H1 (cell line): Measurements from ENCODE around the gene HPS6. TPM values are rescaled to one million over a fixed set of nuclear protein-coding genes. Genes with fewer than 3 reads are reported as not detected.

Experiments
- CTCF ChIA-PET: fragments of 300-600 bp; sonication (Branson Sonifier 250); formaldehyde crosslinking; loops from one replicate; lab custom pipeline; 2021; ENCODE audit not compliant: partially characterized antibody; lab: Charles Lee
- POLR2A ChIA-PET: fragments of 300-600 bp; sonication (Branson Sonifier 250); formaldehyde crosslinking; loops from one replicate; lab custom pipeline; 2021; ENCODE audit warnings: inconsistent platforms; ENCODE audit not compliant: partially characterized antibody; lab: Charles Lee
- DNase-seq, 2 experiments: peaks; one replicate each; pipeline versions ENCODE4 v3.0.0 to v3.0.0-alpha.2; 2010 to 2022; ENCODE audit warnings: low spot score in 2 of 2, low read depth in 1 of 2, mixed read lengths in 1 of 2
- FAIRE-seq: peaks from 2 replicates; lab custom pipeline; 2011; peaks lifted over from hg19 to GRCh38; lab: Jason Lieb, UNC
- H2AFZ ChIP-seq: 2 replicates; pipeline ENCODE4 v1.8.1; 2012; ENCODE audit warnings: low read length, inconsistent platforms
- H2AK5ac ChIP-seq: 2 replicates; pipeline ENCODE4 v1.6.1; 2013; ENCODE audit warnings: low read depth, low read length
- H2BK120ac ChIP-seq: replicated peaks from 2 replicates; pipeline ENCODE3; 2013; ENCODE audit warnings: low read depth, low read length, inconsistent platforms
- H2BK12ac ChIP-seq: 2 replicates; pipeline ENCODE4 v1.6.1; 2013; ENCODE audit warnings: low read depth, low read length
- H2BK15ac ChIP-seq: 2 replicates; pipeline ENCODE4 v1.6.1; 2013; ENCODE audit warnings: low read length
- H2BK20ac ChIP-seq: 2 replicates; pipeline ENCODE4 v1.6.1; 2013; ENCODE audit warnings: low read length
- H2BK5ac ChIP-seq: 2 replicates; pipeline ENCODE4 v1.6.1; 2013; ENCODE audit warnings: low read depth, low read length
- H3K14ac ChIP-seq: 2 replicates; pipeline ENCODE4 v1.6.1; 2013; ENCODE audit warnings: inconsistent platforms; ENCODE audit not compliant: insufficient read length
- H3K18ac ChIP-seq: 2 replicates; pipeline ENCODE4 v1.6.1; 2013; ENCODE audit warnings: low read length; ENCODE audit errors: extremely low read depth
- H3K23ac ChIP-seq: 2 replicates; pipeline ENCODE4 v1.6.1; 2013; ENCODE audit warnings: inconsistent platforms; ENCODE audit not compliant: insufficient read length
- H3K23me2 ChIP-seq: 2 replicates; pipeline ENCODE4 v1.6.1; 2013; ENCODE audit warnings: low read depth, low read length
- H3K27ac ChIP-seq: 2 replicates; pipeline ENCODE4 v1.6.1; 2011; ENCODE audit warnings: low read depth, low read length, inconsistent platforms
- H3K27me3 ChIP-seq, 4 experiments: replicated peaks in 1 of 4; 1 replicate in 1 of 4; 2 replicates in 3 of 4; pipeline versions ENCODE4 v1.6.1 to v1.8.1; 2011 to 2013; ENCODE audit warnings: low read length in 3 of 4, mild to moderate bottlenecking in 3 of 4, inconsistent platforms in 2 of 4, mixed read lengths in 2 of 4, moderate library complexity in 1 of 4; ENCODE audit not compliant: control insufficient read depth in 3 of 4, insufficient read depth in 3 of 4; ENCODE audit errors: extremely low read depth in 1 of 4
- H3K36me3 ChIP-seq, 4 experiments: 2 replicates each; pipeline versions ENCODE4 v1.6.1 to v1.8.1; 2011 to 2013; ENCODE audit warnings: mild to moderate bottlenecking in 4 of 4, low read length in 3 of 4, moderate library complexity in 2 of 4, control low read depth in 1 of 4, inconsistent platforms in 1 of 4; ENCODE audit not compliant: insufficient read depth in 4 of 4, control insufficient read depth in 2 of 4
- H3K4ac ChIP-seq: replicated peaks from 2 replicates; pipeline ENCODE3; 2013; ENCODE audit warnings: low read length, low read depth, mixed read lengths, inconsistent platforms; ENCODE audit not compliant: insufficient read length
- H3K4me1 ChIP-seq, 4 experiments: replicated peaks in 1 of 4; 1 replicate in 1 of 4; 2 replicates in 3 of 4; pipeline versions ENCODE4 v1.6.1 to v1.8.1; 2011 to 2013; ENCODE audit warnings: low read length in 3 of 4, inconsistent platforms in 2 of 4, mixed read lengths in 1 of 4; ENCODE audit not compliant: insufficient read depth in 4 of 4, control insufficient read depth in 3 of 4
- H3K4me2 ChIP-seq, 2 experiments: 2 replicates each; pipeline versions ENCODE4 v1.6.1 to v1.8.1; 2011 to 2013; ENCODE audit warnings: low read depth in 2 of 2, low read length in 2 of 2, control low read depth in 1 of 2, inconsistent platforms in 1 of 2, mild to moderate bottlenecking in 1 of 2; ENCODE audit not compliant: insufficient read depth in 1 of 2
- H3K4me3 ChIP-seq, 4 experiments: fragments of 200-600, 300-600 bp in 1 of 4; sonication (generic), shearing (Covaris generic), sonication (Bioruptor Twin) in 1 of 4; 2 replicates each; pipeline versions ENCODE4 v1.5.1 to v1.8.1; 2011 to 2016; ENCODE audit warnings: low read length in 4 of 4, low read depth in 3 of 4, control low read depth in 2 of 4, inconsistent platforms in 2 of 4, mild to moderate bottlenecking in 2 of 4, mixed read lengths in 1 of 4, moderate library complexity in 1 of 4; ENCODE audit not compliant: insufficient read depth in 2 of 4; ENCODE audit errors: extremely low read depth in 1 of 4
- H3K56ac ChIP-seq: replicated peaks from 2 replicates; pipeline ENCODE3; 2013; ENCODE audit warnings: low read depth, mild to moderate bottlenecking, mixed read lengths, low read length, inconsistent platforms; ENCODE audit not compliant: insufficient read length
- H3K79me1 ChIP-seq: 2 replicates; pipeline ENCODE4 v1.6.1; 2013; ENCODE audit warnings: low read depth, low read length, control low read depth
- H3K79me2 ChIP-seq, 2 experiments: 2 replicates each; pipeline versions ENCODE4 v1.6.1 to v1.8.1; 2012 to 2013; ENCODE audit warnings: low read length in 2 of 2, mild to moderate bottlenecking in 2 of 2, inconsistent platforms in 1 of 2; ENCODE audit not compliant: insufficient read depth in 2 of 2, control insufficient read depth in 1 of 2
- H3K9ac ChIP-seq, 4 experiments: replicated peaks in 1 of 4; 1 replicate in 1 of 4; 2 replicates in 3 of 4; pipeline versions ENCODE4 v1.6.1 to v1.8.1; 2011 to 2013; ENCODE audit warnings: low read depth in 3 of 4, low read length in 3 of 4, control low read depth in 2 of 4, mild to moderate bottlenecking in 2 of 4, moderate library complexity in 2 of 4, inconsistent platforms in 1 of 4; ENCODE audit errors: extremely low read depth in 1 of 4
- H3K9me3 ChIP-seq, 2 experiments: 2 replicates each; pipeline versions ENCODE4 v1.6.1 to v1.8.1; 2012 to 2013; ENCODE audit warnings: mild to moderate bottlenecking in 2 of 2, moderate library complexity in 2 of 2, control low read depth in 1 of 2, inconsistent platforms in 1 of 2, low read depth in 1 of 2, low read length in 1 of 2, mixed read lengths in 1 of 2; ENCODE audit not compliant: insufficient read depth in 2 of 2
- H4K20me1 ChIP-seq, 2 experiments: replicated peaks in 1 of 2; 2 replicates each; pipeline versions ENCODE3 to v1.8.1; 2011 to 2013; ENCODE audit warnings: inconsistent platforms in 2 of 2, low read length in 2 of 2, mild to moderate bottlenecking in 1 of 2; ENCODE audit not compliant: insufficient read depth in 2 of 2, control insufficient read depth in 1 of 2
- H4K5ac ChIP-seq: 2 replicates; pipeline ENCODE4 v1.6.1; 2013; ENCODE audit warnings: low read length, low read depth, mixed read lengths, inconsistent platforms; ENCODE audit not compliant: insufficient read length
- H4K8ac ChIP-seq: 2 replicates; pipeline ENCODE4 v1.8.0; 2013; ENCODE audit warnings: mild to moderate bottlenecking, moderate library complexity, low read length, inconsistent platforms; ENCODE audit not compliant: insufficient read depth; ENCODE audit errors: extremely low read depth
- H4K91ac ChIP-seq: replicated peaks from 2 replicates; pipeline ENCODE3; 2013; ENCODE audit warnings: low read length, mixed read lengths, inconsistent platforms; ENCODE audit not compliant: insufficient read length
- TAF7 ChIP-seq: optimal IDR thresholded peaks from 2 replicates; pipeline ENCODE3; 2011; ENCODE audit warnings: low read depth, mild to moderate bottlenecking, inconsistent platforms, low read length, moderate library complexity, borderline replicate concordance
- WGBS, 2 experiments: shearing (Covaris generic) in 1 of 2; methylation state at CpG; one replicate each; pipeline versions ENCODE4 v1.1.6 to v1.1.7; 2013 to 2015; ENCODE audit warnings: low lambda C conversion rate in 2 of 2, mixed read lengths in 2 of 2, inconsistent platforms in 1 of 2, low coverage in 1 of 2, missing lambda C conversion rate in 1 of 2; ENCODE audit not compliant: insufficient replicate concordance in 2 of 2, insufficient coverage in 1 of 2, insufficient read length in 1 of 2; ENCODE audit errors: extremely low coverage in 1 of 2, missing lambda C conversion rate in 1 of 2; 5-methylcytosine and 5-hydroxymethylcytosine counted together
- polyA plus RNA-seq, 7 experiments: library from polyadenylated mRNA; depleted of rRNA in 3 of 7; stranded (reverse) in 5 of 7; unstranded in 2 of 7; fragments of >200 nt in 5 of 7; fragments of 200-250 nt in 2 of 7; gene quantifications; 1 replicate in 5 of 7; 2 replicates in 1 of 7; 4 replicates in 1 of 7; pipeline versions ENCODE4 v1.2.1 to v1.2.3, GENCODE V29; 2011 to 2013; ENCODE audit warnings: missing spikeins in 2 of 7, mixed read lengths in 2 of 7
- total RNA-seq: library from RNA; stranded (reverse); fragmentation: NEBNext Ultra II Directional; extraction: Animal tissue kit (Norgen Biotek cat#: 25700); gene quantifications from 2 replicates; pipeline ENCODE4 v1.2.1, GENCODE V29; 2021

HPS6 gene
- total and polyA plus RNA-seq, 2 of the 8 experiments (the other 6 are each of a cell fraction or from before 2014, with no cell fraction given) = 10.2 to 17.7 TPM

DNA sequence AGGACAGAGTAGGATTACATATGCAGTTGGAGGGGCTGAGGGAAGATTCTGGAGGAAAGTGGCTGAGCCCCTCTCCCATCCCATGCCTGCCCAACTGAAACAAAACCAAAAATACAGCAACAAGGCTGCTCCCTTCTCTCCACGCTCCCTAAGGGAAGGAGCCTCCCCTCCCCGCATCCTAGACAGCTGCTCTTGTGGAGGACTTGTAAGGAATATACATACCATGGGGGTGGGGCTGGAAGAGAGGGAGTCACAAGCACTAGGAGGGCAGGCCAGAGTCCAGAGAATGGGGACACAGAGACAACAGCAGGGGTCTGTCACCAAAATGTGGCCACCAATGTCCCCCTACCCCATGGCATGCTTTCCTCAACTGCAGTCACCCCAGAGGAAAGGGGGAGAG is 41.8 kb downstream of the HPS6 start:
- Histone ChIP-seq H2AFZ (no peak overlapping the region), H2AK5ac (no peak overlapping the region), H3K27me3 (no peaks in the 10 kb centered on the region), H3K9ac (no peak overlapping the region), H3K79me1 (peaks cover 12% of the 10 kb centered on the region; the same call in 1 of the 2 replicates), H3K14ac (no peak overlapping the region), H3K4ac (no peak overlapping the region), H2BK15ac (no peak overlapping the region), H3K23ac (no peak overlapping the region), H3K4me3 (no peak overlapping the region), H4K5ac (no peak overlapping the region), H3K27ac (no peak overlapping the region), H3K4me1 (no peaks in the 10 kb centered on the region; a peak in 1 of 7 replicates), H3K4me2 (no peak overlapping the region), H3K79me2 (peaks cover 0 to 17% of the 10 kb centered on the region in 2 experiments; a peak in 2 of 4 replicates), H2BK120ac (no peak overlapping the region), H2BK12ac (no peak overlapping the region), H2BK20ac (no peak overlapping the region), H4K20me1 (peaks cover 20 to 29% of the 10 kb centered on the region in 2 experiments), H4K8ac (no peak overlapping the region), H3K23me2 (no peaks in the 10 kb centered on the region), H3K56ac (no peak overlapping the region), H3K18ac (no peak overlapping the region), H3K9me3 (no peaks in the 10 kb centered on the region), H4K91ac (no peak overlapping the region), H2BK5ac (no peak overlapping the region), H3K36me3 (peaks cover 33 to 67% (median 46%) of the 10 kb centered on the region in 4 experiments)
- TF ChIP-seq TAF7 = no peak
- WGBS, 2 experiments = 85% methylated on average over 2 of the region's 2 CpGs; no CpG with 5 or more reads in 1 of the 2 experiments
- ChIA-PET POLR2A (interaction anchor here (1.1 to 1.8 kb wide), 5 partner anchors 8 to 31 kb away, joined by 3 to 7 read pairs (median 4); no protein-coding TSS in a partner anchor), CTCF (interaction anchor here (0.8 to 7.9 kb wide), 5 partner anchors 7 to 38 kb away, joined by 3 to 86 read pairs (median 3); partner anchors contain the start of gene PPRC1)
- DNase-seq = no peak
- FAIRE-seq = no peak
